ENCODE measurements around the gene ADGRF3.
A peak's percentile ranks its signal among the peaks of the same experiment; 100 is the strongest.
"Not testable (repeated sequence)": the region's sequence is repeated elsewhere in the genome, so short reads cannot be mapped to it uniquely, and the experiment has no call there.

Gene ADGRF3

DNA sequence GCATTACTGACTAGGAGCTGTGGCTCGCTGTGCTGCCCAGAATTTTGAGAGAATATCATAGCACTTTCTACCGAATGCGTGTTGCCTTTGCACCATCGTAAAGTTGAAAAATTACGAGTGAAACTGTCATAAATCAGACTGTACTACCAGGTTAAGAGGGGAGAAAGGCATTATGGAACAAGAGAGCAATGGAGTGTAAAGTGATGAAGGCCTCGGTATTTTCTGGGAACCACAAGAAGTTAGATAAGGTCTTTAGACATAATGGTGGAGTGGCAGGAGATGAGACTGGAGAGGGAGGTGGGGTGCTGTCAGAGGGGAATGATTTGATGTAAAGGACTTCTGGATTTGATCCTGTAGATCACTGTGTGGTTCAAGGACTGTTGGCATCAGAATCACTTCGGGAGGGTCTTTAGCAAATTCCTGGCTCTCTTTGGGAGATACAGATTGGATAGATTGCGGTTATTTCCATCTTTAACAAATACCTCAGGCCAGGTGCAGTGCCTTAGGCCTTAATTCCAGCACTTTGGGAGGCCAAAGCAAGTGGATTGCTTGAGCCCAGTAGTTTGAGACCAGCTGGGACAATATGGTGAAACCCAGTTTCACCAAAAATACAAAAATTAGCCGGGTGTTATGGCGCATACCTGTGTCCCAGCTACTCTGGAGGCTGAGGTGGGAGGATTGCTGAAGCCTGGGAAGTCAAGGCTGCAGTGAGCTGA, 4.9 kb upstream of the ADGRF3 start:
- FAIRE-seq: no peak

DNA sequence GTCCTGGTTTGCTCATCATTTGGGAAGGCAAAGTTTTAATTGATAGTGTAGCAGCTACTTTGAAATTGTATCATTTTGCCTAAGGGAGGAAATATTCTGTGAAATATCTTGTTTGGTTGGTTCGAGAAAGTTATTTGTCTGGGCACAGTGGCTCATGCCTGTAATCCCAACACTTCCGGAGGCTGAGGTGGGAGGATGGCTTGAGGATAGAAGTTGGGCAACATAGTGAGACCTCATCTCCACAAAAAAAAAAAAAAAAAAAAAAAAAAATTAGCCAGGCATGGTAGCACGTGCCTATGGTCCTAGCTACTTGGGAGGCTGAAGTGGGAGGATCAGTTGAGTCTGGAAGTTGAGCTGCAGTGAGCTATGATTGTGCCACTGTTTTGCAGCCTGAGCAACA, 3.1 kb upstream of the ADGRF3 start:
- no peak for FAIRE-seq

DNA sequence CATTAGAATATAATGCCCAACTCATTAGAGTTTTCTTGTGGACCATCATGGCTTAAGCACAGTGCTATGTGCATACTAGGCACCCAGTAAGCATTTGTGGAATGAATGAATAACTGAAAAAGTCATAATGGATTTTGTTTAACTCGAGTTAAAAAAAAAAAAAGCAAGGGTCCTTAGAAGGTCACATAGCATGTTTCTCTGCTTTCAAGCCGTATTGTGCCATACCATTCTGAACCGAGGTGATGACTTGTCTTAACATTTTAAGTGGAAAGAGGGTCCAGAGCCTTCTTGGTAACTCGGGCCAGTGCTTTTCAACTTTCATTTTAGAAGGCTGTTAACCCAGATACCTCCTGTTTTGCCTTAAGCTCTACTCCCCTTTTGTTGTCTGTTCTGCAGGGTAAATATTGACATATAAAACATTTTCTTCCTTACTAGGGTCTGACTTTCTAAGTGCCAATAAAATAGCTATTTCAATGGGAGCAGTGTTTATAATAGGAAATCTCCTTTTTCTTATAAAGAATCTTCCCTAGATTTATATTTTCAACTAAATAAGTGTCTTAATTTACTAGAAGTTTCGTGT, 787 bp upstream of the ADGRF3 start:
- FAIRE-seq: no peak

DNA sequence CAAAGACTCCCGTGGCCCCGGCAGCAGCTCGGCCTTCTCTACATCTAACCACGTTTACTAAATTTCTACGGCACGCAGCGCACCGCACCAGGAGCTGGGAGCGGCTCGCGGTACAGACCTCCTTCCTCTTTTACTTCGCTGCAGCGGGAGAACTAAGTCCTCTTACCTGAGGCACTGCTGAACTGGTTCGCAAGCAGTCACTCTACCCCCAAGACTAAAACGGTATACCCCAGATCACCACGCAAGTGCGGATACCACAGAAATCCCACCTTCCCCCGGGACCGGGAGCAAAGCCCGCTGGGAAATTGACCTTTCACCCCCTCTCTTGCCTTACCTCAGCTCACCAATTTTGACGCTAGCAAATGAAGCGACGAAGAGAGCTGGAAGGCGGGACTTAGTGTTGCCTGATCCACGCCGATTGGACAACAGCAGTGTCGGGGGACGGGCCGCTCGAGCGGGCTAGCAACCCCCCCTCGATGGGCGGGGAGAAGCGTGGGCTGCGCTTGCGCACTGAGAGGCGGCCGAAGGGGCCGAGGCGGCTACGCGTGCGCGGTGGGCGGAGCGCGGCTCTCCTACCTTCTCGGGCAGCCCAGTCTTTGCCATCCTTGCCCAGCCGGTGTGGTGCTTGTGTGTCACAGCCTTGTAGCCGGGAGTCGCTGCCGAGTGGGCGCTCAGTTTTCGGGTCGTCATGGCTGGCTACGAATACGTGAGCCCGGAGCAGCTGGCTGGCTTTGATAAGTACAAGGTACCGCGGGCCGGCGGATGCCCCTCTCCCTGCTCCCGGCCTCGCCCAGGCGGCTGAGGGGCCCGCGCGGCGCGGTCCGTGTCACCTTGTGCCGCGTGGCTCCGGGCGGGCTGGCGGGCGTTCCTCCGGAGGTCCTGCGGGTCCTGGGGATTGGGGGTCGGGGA, 790 bp downstream of the ADGRF3 start, which contains the start of gene SELENOI:
SELENOI (plus strand) TSS at position 599 of the 909 bp plus-strand sequence; CDS start at position 689, 90 bp downstream.
- FAIRE-seq: peak; percentile 84

DNA sequence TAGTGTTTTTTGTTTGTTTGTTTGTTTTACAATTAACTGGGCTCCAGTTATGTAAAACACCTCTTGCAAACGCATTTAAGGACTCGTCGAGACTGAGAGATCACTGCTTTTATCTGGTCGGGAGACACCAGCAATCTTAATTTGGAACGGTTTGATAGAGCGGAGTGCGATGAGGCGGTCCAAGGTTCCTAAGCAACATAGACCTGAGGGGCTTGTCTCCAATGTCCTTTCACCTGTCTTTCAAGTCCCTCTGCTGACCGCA, 1.4 kb downstream of the ADGRF3 start:
- no peak for FAIRE-seq

DNA sequence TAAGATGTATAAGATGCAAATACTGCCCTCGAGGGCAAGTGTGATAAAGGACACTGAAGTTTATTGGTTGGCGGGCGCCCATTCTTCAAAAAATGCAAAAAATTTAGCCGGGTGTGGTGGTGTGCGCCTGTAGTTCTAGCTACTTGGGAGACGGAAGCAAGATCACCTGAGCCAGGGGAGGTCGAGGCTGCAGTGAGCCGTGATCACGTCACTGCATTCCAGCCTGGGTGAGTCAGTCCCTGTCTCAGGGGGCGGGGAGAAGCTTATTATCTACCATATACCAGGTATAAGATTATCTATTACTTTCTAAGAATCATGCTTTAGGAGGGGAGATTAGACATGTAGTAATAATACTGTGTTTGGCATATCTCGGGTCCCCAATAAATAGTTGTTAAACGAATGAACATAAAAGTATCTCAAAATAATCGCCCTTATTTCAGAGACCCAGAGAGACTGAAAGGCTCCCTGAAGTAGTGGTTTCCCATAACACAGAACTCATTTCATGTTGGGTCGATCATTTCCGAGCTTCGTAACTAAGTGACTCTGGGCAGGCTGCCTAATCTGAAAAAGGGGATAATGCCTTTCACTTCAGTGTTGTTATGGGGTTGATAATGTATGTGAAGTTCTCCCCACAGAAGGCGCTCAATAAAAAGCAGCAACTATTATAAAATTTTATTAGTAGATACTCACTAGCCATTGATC, 1.9 kb downstream of the ADGRF3 start:
- FAIRE-seq: peak; percentile 49

DNA sequence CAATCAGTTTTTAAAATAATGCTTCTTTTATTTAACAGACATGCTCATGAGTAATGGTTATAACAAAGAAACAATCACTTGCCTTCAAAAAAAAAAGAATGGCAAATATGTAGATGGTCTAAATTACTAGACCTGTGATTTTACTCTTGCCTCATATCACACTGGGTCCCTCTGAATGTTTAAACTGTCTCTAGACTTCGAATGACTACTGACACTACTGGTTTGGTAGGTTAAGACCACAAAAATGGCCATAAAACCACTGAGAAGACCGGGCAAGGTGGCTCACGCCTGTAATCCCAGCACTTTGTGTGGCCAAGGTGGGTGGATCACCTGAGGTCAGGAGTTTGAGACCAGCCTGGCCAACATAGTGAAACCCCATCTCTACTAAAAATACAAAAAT, 5.8 kb downstream of the ADGRF3 start:
- no peak for FAIRE-seq

DNA sequence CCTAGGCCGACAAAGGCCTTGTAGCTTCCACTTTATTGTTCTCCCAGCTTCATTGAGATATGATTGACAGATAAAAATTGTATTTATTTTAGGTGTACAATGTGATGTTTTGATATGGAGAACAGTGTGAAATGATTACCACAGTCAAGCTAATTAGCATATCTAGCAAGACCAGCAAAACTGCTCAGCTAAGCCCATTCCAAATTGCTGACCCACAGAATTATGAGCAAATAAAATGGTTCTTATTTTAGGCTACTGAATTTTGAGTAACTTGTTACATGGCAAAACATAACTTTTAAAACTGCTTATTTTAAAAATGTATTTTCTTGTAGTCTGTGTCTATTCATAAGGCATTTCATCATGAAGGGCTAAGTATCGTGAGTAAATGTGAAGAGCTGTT, 9.3 kb downstream of the ADGRF3 start:
- FAIRE-seq: peak; percentile 21

DNA sequence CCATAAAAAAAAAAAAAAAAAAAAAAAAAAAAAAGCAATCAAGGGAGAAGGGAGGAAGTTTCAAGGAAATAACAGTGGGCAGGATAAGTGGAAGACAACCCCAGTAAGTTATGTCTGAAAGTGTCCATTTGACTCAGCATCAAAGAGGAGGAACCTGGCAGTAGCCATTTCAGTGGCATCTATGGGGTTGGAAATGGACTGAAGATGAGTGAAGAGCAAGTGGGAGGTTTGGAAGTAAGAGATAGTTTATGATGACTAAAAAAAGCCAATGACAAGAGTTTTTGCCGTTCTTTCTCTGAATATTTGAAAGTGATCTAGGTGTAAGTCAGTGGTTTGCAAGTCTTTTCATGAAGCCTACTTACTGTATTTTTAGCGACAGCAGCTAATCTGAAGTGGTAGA, 9.9 kb downstream of the ADGRF3 start:
- FAIRE-seq: no peak

DNA sequence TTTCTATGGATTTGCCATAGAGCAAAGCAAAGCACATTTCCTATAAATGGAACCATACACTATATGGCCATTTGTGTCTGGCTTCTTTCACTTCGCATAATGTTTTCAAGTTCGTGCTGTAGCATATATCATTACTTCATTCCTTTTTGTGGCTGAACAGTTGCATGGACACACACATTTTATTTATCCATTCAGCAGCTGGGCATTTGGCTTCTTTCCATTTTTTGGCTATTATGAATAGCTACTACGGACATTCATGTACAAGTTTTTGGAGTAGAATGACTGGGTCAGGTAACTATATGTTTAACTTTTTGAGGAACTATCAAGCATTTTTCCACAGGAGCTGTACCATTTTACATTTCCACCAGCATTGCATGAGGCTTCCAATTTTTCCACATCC, 11.4 kb downstream of the ADGRF3 start:
- FAIRE-seq: no peak

DNA sequence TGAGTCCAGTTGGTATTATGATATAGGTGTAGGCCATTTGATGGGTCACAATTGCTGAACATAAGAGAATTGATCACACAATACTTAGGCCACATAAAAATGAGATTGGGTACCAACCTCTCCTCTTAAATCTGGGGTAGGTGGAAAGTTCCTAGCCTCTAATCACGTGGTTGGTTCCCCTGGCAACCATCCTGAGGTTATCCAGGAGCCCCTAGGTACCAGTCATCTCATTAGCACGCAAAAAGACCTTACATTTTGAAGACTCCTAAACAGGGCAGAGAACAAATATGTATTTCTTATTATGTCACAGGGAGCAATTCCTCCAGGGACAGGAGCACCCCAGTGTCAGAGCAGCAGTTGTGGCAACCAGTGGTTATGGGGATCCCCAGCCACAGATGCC, 13.3 kb downstream of the ADGRF3 start:
- FAIRE-seq: no peak

DNA sequence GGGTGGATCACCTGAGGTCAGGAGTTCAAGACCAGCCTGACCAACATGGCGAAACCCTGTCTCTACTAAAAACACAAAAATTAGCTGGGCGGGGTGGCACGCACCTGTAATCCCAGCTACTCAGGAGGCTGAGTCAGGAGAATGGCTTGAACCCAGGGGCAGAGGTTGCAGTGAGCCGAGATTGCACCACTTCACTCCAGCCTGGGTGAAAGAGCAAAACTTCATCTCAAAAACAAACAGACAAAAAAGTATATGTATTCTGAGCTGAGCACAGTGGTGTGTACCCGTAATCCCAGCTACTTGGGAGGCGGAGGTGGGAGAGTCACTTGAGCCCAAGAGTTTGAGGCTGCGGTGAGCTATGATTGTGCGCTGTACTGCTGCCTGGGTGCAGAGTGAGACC, 15.3 kb downstream of the ADGRF3 start:
- not testable (repeated sequence) for FAIRE-seq

DNA sequence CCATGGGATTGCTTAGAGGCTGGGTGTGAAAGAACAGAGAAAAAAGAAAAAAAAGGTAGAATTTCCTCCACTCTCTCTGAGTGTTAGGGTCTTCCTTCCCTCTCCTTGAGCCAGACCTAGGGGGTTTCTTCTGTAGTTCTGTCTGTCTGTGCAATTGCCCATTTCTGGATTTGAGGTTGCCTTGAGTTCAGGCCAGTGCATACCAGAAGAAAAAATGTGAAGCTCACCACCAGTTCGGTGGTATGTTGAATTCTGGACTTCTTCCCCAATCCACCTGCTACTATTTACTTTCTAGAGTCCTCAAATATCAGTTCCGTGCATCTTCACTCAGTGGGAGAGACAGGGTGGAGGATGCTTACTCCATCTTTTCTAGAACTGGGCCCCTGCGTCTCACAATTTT, 16.0 kb downstream of the ADGRF3 start:
- no peak for FAIRE-seq

DNA sequence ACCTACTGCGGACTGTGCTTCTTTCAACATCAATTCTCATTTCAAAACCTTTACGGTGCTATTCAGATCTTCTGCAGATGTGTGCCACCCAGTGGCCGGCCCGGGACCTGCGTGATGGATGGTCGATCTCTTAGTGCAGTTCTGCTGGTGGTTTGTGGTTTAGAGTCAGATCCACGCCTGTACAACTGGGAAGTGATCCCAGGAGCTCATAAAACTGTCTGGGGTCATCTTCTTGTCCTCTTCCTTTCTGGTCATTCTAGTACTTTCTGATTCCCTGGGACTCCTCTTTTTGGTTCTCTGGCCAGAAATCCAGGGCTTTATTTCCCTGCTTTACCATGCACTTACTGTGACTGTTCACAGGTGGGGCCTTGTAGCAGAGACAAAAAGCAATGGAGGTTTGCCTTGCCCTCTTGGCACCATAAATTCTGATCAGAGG, 16.5 kb downstream of the ADGRF3 start:
- FAIRE-seq: peak; percentile 70

DNA sequence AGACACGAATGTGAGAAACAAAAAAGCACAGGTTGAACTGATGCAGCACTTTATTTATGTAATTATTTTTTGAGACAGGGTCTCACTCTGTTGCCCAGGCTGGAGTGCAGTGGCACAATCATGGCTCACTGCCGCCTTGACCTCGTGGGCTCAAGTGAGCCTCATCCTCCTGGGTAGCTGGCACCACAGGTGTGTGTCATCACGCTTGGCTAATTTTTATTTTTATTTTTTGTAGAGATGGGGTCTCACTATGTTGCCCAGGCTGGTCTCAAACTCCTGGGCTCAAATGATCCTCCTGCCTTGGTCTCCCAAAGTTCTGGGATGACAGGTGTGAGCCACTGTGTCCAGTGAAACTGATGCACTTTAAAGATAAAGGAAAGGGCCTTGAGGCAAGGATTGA, 17.5 kb downstream of the ADGRF3 start:
- FAIRE-seq: not testable (repeated sequence)

DNA sequence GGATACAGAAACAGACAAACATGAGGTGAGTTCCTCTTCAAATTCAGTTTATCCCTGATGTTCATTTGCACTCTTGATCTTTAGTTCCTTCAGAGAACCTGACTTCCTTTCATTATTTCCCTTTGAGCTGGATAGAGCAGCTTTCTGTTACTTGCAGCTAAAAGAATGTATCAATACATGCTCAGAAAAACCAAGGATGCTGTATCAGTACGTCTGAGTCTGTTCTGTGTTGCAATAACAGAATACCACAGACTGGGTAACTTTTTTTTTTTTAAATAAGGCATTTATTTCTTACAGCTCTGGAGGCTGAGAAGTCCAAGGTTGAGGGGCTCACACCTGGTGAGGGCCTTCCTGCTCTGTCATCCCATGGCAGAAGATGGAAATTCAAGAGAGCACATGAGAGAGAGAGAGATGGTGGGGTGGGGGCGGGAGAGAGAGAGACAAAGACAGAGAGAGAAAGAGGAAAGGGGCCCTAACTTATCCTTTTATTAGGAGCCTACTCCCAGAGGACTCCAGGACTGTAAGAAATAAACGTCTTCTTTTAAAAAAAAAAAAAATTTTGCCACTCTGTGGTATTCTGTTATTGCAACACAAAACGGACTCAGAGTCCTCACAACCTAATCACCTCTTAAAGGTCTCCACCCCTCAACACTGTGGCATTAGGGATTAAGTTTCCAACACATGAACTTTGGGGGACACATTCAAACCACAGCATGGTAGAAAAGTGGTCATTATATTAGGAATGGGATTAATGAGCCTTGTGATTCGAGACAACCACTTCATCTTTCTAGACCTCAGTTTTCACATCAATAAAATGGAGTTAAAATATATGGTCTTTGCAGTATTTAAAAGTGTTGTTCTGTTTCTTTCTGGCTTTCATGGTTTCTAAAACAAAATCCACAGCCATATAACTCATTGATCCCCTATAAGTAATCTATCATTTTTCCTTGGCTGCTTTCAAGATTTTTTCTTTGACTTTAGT, 19.0 kb downstream of the ADGRF3 start:
- FAIRE-seq: no peak

DNA sequence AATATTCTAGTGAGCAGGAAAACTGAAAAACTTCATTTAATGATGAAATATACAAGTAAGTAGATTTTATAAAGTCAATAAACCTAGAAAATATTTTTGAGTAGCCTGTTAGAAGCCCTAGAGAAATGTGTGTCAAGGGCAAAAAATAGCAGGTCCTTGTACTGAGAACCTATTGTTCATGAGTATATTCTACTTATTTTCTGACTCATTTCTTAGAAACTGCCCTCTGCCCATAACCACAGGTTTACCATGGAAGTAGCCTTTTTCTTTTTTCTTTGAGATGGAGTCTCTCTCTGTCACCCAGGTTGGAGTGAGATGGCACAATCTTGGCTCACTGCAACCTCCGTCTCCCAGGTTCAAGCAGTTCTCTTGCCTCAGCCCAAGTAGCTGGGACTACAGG, 20.1 kb downstream of the ADGRF3 start:
- no peak for FAIRE-seq

DNA sequence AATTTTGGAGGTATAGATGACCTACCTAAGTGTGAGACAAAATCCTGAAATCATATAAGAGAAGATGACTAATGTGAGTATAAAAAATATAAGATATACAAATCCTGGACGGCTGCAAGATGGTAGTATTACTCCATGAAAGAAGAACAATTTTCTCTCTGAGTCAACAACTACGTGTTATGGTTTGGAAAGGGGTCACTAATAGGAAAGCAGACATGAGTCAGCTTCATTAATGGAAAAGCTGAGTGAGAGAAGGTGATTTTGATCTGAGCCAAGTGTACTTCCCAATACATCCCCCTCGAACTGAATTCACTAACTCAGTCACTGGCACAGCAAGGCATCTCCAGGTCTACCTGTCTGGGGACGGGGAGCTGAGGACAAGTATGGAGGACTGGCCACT, 20.7 kb downstream of the ADGRF3 start:
- no peak for FAIRE-seq

DNA sequence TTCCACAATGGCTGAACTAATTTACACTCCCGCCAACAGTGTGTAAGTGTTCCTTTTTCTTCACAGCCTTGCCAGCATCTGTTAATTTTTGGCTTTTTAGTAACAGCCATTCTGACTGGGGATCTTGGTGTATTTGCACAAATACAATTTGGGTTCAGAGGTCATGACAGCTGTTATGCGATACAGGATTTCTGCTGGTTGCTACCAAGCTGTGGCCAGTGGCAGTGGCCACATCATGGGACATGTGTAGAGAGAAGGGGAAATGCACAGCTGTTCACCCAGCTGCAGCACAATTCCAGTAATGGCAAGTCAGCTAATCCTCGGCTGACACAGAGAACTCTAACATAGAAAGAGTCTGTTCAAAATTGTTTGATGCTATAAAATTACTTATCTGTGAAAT, 21.7 kb downstream of the ADGRF3 start:
- FAIRE-seq: no peak

DNA sequence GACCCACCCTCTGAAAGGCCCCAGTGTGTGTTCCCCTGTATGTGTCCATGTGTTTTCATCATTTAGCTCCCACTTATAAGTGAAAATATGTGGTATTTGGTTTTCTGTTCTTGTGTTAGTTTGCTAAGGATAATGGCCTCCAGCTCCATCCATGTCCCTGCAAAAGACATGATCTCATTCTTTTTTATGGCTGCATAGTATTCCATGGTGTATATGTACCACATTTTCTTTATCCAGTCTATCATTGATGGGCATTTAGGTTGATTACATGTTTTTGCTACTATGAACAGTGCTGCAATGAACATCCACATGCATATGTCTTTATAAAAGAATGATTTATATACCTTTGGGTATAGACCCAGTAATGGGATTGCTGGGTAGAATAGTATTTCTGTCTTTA, 22.1 kb downstream of the ADGRF3 start:
- FAIRE-seq: not testable (repeated sequence)

DNA sequence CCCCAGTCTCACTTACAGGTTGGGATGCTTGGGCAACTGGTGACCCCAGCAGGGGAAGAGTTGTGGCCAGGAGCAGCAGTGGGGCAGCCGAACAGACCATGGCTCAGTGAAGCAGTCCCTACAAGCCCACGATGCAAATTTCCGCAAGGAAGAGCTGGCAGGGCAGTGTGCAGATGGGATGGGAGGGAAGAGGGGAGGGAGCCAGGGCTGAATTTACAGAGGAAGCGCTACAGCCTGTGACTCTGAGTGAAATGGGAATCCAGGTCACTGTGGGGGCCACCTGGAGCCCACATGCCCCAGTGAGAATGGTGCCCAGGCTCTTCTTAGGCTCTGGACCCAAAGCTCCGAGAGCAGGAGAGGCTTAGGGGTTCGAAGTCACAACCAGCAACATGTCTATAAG, 27.6 kb downstream of the ADGRF3 start:
- FAIRE-seq: no peak

All from islet of Langerhans (tissue), 1 donor.